Left lobe of liver (tissue), 2 donors: Measurements from ENCODE around the gene IL23R. TPM values are rescaled to one million over a fixed set of nuclear protein-coding genes. Genes with fewer than 3 reads are reported as not detected.

Source experiments
- ATAC-seq: fragments of 200-7000 bp; cut with Tn5 transposase; one replicate; pipeline ENCODE4 v1.9.1; 2020; ENCODE audit warnings: mild to moderate bottlenecking, moderate library complexity
- DNase-seq: peaks from one replicate; pipeline ENCODE4 v3.0.0-alpha.2; 2020; ENCODE audit warnings: low spot score
- total RNA-seq: library from RNA; stranded (reverse); gene quantifications from one replicate; pipeline ENCODE4 v1.2.1, GENCODE V29; 2021
- donor health status: DM: no; HTN: no; CAD: no; lungs with moderate emphysema.
- donor health status: DM: no; HTN: yes; CAD: no.

Gene IL23R
- total RNA-seq, 1 donor from 2014 or later, result 0.10 TPM

DNA sequence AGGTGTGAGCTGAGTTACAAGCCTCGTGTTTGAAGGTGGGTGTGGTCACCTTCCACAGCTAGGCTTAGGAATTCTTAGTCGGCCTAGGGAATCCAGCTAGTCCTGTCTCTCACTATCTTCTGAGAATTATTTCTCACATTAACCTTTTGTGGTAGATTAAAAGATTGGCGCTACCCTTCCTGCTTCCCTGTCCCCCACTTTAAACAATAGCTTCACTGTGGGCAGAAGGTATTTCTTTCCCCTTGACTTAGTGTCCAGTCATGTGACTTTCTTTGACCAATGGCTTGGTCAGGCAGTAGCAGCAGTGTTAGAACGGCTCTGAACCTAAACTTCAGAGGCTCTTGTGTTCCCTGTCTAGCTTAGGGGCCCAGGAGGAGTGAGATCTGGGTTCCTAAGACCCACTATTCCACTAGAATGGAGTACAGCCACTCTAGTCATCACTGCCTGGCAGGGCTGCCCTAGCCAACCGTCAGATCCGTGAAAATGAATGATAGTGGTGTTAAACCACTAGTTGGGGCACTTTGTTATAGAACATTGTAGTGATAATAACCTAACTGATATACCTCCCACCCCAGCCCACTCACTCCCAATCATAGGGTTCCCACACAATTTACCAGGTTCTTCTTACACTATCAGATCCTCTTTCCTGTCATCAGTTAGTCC lies 17.6 kb upstream of the IL23R start:
- no peak for DNase-seq
- peak; percentile 61 for ATAC-seq

DNA sequence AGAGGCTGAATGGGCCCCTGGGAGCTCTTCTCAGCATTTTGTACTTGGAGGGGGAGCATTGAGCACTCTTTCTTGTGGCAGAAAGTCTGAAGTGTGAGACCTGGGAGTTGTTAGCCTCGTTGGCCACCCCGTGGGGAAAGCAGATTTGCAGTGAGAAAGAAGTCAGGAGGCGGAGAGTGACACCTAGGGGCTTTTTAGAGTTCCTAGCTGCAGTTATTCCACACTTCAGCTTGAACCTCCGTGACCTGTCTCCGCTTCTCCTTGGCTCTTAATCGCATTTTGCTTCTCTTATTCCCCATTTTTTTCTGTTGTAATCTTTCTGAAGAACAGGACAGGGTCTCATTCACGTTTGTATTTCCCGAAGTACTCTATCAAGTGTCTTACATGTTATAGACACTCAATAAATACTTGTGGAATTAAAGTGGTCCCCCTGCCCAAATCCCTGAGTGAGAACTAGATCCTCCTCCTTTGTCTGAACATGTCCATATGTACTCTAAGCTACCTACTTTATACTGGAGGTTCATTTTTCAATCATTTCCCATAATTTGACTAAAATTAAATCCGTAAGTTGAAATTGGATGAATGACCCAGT lies 17.0 kb upstream of the IL23R start:
- ATAC-seq (peak; percentile 100), DNase-seq (peak; percentile 65)

DNA sequence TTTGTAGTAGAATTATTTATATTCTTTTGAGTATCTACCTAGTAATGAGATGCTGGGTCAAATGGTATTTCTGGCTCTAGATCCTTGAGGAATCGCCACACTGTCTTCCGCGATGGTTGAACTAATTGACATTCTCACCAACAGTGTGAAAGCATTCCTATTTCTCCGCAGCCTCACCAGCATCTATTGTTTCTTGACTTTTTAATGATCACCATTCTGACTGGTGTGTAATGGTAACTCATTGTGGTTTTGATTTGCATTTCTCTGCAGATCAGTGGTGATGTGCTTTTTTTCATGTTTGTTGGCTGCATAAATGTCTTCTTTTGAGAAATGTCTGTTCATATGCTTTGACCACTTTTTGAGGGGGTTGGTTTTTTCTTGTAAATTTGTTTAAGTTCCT lies 15.3 kb upstream of the IL23R start:
- no peak for DNase-seq
- no peak for ATAC-seq

- DNase-seq (no peak), ATAC-seq (no peak)
These were observed 7.9 kb upstream of the IL23R start for GRCh38 chr1:67158401-67158800.

DNA sequence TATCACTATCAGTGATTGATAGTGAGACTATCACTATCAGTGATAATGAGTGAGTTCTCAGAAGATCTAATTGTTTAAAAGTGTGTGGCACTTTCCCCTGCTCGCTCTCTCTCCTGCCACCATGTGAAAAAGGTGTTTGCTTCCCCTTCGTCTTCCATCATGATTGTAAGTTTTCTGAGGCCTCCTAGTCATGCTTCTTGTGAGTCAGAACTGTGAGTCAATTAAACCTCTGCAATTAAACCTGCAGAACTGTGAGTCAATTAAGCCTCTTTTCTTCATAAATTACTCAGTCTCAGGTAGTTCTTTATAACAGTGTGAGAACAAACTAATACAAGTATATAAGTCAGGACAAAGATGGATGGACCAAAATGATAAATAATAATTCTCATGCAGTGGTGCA lies 7.0 kb upstream of the IL23R start:
- no peak for DNase-seq
- no peak for ATAC-seq

DNA sequence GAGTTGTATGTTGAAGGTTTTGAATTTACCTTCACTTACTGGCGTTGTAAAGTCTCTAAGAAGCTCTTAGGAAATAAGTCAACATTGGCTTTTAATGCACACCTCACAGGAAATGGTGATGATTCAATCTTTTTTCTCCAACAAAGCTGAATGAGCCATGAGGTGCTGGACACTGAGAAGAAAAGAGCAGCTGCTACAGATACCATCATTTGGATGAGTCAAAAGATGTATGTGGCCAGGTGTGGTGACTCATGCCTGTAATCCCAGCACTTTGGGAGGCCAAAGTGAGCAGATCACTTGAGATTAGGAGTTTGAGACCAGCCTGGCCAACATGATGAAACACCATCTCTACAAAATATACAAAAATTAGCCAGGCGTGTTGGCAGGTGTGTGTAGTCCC lies 3.3 kb upstream of the IL23R start:
- DNase-seq (no peak), ATAC-seq (no peak)

DNA sequence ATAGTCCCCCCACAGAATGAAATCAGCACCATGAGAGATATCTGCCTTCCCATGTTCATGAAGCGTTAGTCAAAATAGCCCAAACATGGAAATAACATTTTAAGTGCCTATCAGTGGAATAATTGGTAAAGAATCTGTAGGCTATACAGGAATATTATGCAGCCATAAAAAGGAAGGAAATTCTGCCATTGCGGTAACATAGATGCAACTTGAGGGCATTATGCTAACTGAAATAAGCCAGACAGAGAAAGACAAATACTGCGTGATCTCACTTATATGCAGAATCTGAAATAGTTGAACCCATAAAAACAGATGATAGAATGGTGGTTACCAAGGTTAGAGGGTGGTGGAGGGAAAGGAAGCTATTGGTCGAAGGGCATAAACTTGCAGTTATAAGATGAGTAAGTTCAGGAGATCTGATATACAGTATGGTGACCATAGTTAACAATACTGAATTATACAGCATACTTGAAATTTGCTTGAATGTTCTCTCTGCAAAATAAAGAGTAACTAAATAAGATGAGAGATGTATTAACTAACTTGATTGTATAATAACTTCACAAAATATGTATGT lies 699 bp upstream of the IL23R start:
- ATAC-seq, result no peak
- DNase-seq, result no peak

- DNase-seq (no peak), ATAC-seq (peak; percentile 65)
These were observed 3.2 kb downstream of the IL23R start for GRCh38 chr1:67169496-67169895.

GRCh38 chr1:67169932-67170331 lies 3.7 kb downstream of the IL23R start:
- ATAC-seq, result peak; percentile 79

DNA sequence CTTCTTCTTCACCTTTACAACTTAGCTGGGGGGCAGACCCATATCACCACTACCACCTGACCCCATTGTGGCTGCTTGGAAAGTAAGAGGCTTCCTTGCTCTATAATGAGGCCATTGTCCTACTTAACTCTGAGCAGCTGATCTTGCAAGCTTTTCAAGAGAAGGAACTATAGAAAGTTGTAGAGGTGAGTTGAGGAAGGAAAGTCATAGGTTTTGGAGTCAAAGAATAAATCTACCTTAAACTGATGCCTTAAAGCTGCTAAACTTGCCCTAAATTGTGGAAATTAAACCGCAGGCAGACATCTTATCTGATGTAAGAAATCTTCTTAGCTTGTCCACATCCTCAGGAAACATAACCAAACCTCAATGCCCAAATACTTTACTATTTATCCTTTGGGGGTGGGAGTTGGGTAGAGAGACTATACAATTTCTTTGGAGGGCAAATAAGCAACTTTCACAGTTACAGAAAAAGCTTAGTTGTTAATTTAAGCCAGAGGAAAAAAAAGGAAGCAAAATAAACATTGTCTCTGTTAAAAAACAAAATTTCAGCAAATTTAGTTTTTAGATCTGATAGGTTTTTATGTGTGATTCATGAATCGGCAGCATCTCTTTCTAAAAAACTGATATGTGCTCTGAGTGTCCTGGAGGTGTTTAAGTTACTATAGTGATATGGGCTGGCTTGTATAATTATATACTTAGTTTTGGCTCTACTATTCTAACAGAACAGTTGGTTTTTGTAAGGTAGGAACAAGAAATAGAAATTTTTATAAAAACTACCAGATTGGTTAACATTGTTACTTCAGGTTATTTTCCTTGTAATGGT lies 4.7 kb downstream of the IL23R start:
- no peak for DNase-seq

More at GRCh38 chr1:67169932-67170331, 3.7 kb downstream of the IL23R start:
- no peak for DNase-seq

GRCh38 chr1:67171574-67171955 lies 5.3 kb downstream of the IL23R start:
- DNase-seq (no peak), ATAC-seq (no peak)

More for the DNA sequence above, 4.7 kb downstream of the IL23R start:
- ATAC-seq, result no peak

GRCh38 chr1:67171978-67172377 lies 5.7 kb downstream of the IL23R start:
- DNase-seq (no peak), ATAC-seq (no peak)

GRCh38 chr1:67173988-67174387 lies 7.7 kb downstream of the IL23R start:
- DNase-seq, result no peak
- ATAC-seq, result no peak

- no peak for DNase-seq
- no peak for ATAC-seq
These were observed 8.5 kb downstream of the IL23R start for GRCh38 chr1:67174716-67175284.

DNA sequence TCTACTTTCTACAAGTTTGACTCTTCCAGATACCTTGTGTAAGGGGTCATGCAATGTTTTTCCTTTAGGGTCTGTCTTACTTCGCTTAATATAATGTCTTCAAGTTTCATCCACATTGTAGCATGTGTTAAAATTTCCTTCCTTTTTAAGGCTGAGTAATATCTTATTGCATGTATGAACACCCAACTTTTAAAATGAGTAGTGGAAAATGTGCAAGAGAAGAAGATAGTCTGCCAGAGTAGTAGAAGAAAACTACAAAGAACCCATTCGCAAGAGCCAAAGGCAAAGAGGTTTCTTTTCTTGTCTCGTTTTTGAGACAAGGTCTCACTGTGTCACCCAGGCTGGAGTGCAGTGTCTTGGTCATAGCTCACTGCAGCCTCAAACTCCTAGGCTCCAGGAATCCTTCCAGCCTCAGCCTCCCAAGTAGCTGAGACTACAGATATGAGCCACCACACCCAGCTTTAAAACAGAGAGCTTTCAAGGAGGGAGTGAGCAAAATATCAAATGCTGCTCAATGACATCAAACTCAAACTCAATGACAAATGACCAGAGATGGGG lies 9.4 kb downstream of the IL23R start:
- DNase-seq, result no peak
- no peak for ATAC-seq

GRCh38 chr1:67184838-67185421 lies 18.7 kb downstream of the IL23R start:
- ATAC-seq, result no peak
- no peak for DNase-seq

DNA sequence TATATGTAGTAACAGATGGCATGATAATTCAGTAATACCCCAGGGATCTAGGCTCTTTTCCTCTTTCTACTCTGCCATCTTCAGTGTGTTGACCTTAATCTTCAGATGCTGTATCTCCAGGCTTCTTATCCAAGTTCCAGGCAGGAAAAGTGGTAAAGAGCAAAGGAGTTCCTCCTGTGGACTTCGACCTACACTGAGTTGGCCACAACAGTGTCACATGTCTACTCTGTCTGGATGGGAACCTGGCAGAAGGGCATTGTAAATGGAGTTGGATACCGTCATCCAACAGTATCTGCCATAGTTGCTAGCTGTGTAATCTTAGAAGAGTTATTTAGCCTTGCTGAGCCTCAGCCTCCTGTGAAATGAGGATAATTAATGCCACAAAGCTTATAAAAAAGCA lies 21.9 kb downstream of the IL23R start:
- DNase-seq (no peak), ATAC-seq (peak; percentile 91)

GRCh38 chr1:67189953-67190352 lies 23.7 kb downstream of the IL23R start:
- DNase-seq, result no peak
- no peak for ATAC-seq

DNA sequence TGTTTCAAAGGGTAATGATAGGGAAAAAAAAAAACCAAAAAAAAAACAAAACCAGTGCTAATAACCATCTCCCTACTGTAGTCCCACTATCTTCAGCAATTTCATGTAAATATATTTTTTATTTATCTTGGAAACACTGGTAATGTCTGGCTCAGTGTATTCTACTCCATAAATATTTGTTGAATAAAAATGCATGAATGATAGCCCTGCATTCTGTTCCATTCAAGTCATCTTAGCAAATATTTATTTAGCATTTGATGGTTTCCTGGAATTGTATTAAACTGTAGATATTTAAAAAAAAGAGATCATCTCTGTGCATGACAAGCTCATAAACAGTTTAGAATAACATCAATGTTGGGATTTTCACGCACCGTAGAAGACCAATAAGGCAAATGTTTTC lies 24.2 kb downstream of the IL23R start:
- DNase-seq, result no peak
- no peak for ATAC-seq

- ATAC-seq (no peak), DNase-seq (no peak)
These were observed 24.7 kb downstream of the IL23R start for GRCh38 chr1:67190942-67191341.
